ENCODE measurements around the gene PIGR.

Gene PIGR

DNA sequence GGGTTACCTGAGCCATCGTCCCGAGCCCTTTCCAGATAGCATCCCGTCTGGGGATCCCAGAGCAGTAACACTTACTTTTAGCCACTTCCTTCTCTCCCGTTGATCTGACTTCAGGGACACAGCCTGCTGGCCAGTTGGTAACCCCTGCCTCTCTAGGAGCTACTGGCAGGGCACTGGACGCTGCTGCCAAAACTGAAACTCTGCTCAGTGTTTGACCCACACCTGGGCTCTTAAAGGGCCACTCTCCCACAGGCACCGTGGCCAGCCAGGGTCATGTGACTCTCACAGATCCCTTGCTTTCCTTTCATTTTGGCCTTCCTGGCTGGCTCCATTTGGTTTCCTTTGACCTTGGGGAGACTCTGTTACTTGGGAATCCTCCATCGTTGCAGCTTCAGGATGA is at the start of gene PIGR:
Gene PIGR, minus strand, starts transcription at position 206 of the 400 bp plus-strand sequence. CDS start 5,935 bp downstream, outside the sequence.
- no peak; the same call in 2 of the 3 replicates for ATAC-seq
- TF ChIP-seq, protein P1, sequence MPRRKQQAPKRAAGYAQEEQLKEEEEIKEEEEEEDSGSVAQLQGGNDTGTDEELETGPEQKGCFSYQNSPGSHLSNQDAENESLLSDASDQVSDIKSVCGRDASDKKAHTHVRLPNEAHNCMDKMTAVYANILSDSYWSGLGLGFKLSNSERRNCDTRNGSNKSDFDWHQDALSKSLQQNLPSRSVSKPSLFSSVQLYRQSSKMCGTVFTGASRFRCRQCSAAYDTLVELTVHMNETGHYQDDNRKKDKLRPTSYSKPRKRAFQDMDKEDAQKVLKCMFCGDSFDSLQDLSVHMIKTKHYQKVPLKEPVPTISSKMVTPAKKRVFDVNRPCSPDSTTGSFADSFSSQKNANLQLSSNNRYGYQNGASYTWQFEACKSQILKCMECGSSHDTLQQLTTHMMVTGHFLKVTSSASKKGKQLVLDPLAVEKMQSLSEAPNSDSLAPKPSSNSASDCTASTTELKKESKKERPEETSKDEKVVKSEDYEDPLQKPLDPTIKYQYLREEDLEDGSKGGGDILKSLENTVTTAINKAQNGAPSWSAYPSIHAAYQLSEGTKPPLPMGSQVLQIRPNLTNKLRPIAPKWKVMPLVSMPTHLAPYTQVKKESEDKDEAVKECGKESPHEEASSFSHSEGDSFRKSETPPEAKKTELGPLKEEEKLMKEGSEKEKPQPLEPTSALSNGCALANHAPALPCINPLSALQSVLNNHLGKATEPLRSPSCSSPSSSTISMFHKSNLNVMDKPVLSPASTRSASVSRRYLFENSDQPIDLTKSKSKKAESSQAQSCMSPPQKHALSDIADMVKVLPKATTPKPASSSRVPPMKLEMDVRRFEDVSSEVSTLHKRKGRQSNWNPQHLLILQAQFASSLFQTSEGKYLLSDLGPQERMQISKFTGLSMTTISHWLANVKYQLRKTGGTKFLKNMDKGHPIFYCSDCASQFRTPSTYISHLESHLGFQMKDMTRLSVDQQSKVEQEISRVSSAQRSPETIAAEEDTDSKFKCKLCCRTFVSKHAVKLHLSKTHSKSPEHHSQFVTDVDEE (CRISPR knock-in tag; IDR thresholded peaks at IDR 0.05): no peak
- TF ChIP-seq ISL1 (CRISPR knock-in tag; IDR thresholded peaks at IDR 0.05) (no peak), RARB (CRISPR knock-in tag; IDR thresholded peaks at IDR 0.05) (no peak), ESRRG (CRISPR knock-in tag; IDR thresholded peaks at IDR 0.05) (no peak), GLIS3 (CRISPR knock-in tag; IDR thresholded peaks at IDR 0.05) (no peak), ZFP3 (CRISPR knock-in tag; IDR thresholded peaks at IDR 0.05) (no peak), SNAI2 (CRISPR knock-in tag; IDR thresholded peaks at IDR 0.05) (no peak), TCF4 (CRISPR knock-in tag; IDR thresholded peaks at IDR 0.05; ENCODE audit: borderline replicate concordance) (no peak), ZNF8 (CRISPR knock-in tag; IDR thresholded peaks at IDR 0.05) (no peak), OSR1 (CRISPR knock-in tag; IDR thresholded peaks at IDR 0.05) (no peak), PATZ1 (CRISPR knock-in tag; IDR thresholded peaks at IDR 0.05; ENCODE audit: borderline replicate concordance) (no peak), ZNF70 (CRISPR knock-in tag; IDR thresholded peaks at IDR 0.05) (no peak), ZC3H10 (CRISPR knock-in tag; IDR thresholded peaks at IDR 0.05) (no peak)

DNA sequence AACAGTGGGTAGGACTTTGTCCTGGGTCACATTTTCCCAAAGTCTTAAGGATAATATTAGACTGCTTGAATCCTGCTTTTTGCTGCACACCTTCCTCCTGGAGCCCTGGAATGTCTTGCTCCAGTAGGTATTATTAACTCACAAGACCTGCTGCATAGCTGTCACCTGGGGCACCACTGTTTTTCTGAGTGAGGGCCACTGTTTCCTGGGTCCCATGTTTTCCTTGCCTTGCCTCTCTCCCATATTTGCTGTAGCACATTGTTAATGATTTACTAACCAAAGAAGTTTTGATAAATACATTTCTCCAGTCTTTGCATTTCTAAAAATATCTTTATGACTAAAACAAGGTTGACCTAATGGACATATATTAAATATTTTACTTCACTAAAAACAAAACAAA is 46.5 kb upstream of the PIGR start:
- TF ChIP-seq ZNF70 (CRISPR knock-in tag; IDR thresholded peaks at IDR 0.05) (no peak), ZNF565 (CRISPR knock-in tag; conservative IDR thresholded peaks at IDR 0.05; ENCODE audit: low read depth) (no peak), SNAI2 (CRISPR knock-in tag; IDR thresholded peaks at IDR 0.05) (no peak), BACH2 (CRISPR knock-in tag; IDR thresholded peaks at IDR 0.05; ENCODE audit: borderline replicate concordance) (no peak), PPARA (CRISPR knock-in tag; IDR thresholded peaks at IDR 0.05; ENCODE audit: borderline replicate concordance) (no peak), POU6F1 (CRISPR knock-in tag; IDR thresholded peaks at IDR 0.05; ENCODE audit: borderline replicate concordance, low read depth) (no peak), TCF4 (CRISPR knock-in tag; IDR thresholded peaks at IDR 0.05; ENCODE audit: borderline replicate concordance) (no peak), PATZ1 (CRISPR knock-in tag; IDR thresholded peaks at IDR 0.05; ENCODE audit: borderline replicate concordance) (no peak), TOX (CRISPR knock-in tag; IDR thresholded peaks at IDR 0.05; ENCODE audit: borderline replicate concordance) (no peak), ARNTL (CRISPR knock-in tag; IDR thresholded peaks at IDR 0.05; ENCODE audit: borderline replicate concordance, low read depth) (no peak), RARB (CRISPR knock-in tag; IDR thresholded peaks at IDR 0.05) (no peak), ZFP30 (CRISPR knock-in tag; IDR thresholded peaks at IDR 0.05) (no peak), CSDC2 (CRISPR knock-in tag; IDR thresholded peaks at IDR 0.05) (no peak), ISL1 (CRISPR knock-in tag; IDR thresholded peaks at IDR 0.05) (no peak), GLIS3 (CRISPR knock-in tag; IDR thresholded peaks at IDR 0.05) (no peak), ZNF8 (CRISPR knock-in tag; IDR thresholded peaks at IDR 0.05) (no peak)
- TF ChIP-seq, protein P2, sequence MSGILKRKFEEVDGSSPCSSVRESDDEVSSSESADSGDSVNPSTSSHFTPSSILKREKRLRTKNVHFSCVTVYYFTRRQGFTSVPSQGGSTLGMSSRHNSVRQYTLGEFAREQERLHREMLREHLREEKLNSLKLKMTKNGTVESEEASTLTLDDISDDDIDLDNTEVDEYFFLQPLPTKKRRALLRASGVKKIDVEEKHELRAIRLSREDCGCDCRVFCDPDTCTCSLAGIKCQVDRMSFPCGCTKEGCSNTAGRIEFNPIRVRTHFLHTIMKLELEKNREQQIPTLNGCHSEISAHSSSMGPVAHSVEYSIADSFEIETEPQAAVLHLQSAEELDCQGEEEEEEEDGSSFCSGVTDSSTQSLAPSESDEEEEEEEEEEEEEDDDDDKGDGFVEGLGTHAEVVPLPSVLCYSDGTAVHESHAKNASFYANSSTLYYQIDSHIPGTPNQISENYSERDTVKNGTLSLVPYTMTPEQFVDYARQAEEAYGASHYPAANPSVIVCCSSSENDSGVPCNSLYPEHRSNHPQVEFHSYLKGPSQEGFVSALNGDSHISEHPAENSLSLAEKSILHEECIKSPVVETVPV (CRISPR knock-in tag; IDR thresholded peaks at IDR 0.05): no peak
- TF ChIP-seq, protein P3, sequence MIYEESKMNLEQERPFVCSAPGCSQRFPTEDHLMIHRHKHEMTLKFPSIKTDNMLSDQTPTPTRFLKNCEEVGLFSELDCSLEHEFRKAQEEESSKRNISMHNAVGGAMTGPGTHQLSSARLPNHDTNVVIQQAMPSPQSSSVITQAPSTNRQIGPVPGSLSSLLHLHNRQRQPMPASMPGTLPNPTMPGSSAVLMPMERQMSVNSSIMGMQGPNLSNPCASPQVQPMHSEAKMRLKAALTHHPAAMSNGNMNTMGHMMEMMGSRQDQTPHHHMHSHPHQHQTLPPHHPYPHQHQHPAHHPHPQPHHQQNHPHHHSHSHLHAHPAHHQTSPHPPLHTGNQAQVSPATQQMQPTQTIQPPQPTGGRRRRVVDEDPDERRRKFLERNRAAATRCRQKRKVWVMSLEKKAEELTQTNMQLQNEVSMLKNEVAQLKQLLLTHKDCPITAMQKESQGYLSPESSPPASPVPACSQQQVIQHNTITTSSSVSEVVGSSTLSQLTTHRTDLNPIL (CRISPR knock-in tag; IDR thresholded peaks at IDR 0.05; ENCODE audit: low read depth): no peak
- TF ChIP-seq, protein P1 (CRISPR knock-in tag; IDR thresholded peaks at IDR 0.05): no peak
- ATAC-seq: no peak

Data from SK-N-SH treated with all-trans-retinoic acid at 6 μM for 48 hours (cell line).